Activated CD8-positive, alpha-beta memory T cell treated with anti-CD3 and anti-CD28 coated beads, Interleukin-2, amount 50 U/mL, for 24 hours (primary cell): ENCODE results near the gene MFNG.
A peak's percentile ranks its signal among the peaks of the same experiment; 100 is the strongest.

Source experiments
- DNase-seq: peaks from one replicate; pipeline ENCODE4 v3.0.0-alpha.2; 2020; ENCODE audit errors: extremely low read depth

Gene MFNG

DNA sequence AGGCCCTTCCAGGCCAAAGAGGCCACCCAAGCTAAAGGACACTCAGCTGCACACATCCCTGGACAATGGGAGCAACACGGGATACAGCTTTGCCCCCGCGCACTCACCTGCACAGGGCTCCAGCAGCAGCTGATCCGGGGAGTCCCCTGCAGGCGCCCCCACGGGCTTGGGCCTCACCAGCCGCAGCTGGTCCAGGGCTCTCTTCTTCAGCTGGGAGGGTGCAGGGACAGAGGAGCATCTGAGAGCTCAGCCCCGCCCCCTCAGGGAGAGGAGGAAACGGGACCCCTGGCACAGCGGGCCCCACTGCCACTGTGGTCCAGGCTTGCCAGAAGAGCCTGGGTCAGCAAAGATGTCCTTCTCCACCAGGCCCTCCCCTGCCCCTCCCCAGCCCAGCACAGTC is 7.8 kb upstream of the MFNG start:
- no peak for DNase-seq

DNA sequence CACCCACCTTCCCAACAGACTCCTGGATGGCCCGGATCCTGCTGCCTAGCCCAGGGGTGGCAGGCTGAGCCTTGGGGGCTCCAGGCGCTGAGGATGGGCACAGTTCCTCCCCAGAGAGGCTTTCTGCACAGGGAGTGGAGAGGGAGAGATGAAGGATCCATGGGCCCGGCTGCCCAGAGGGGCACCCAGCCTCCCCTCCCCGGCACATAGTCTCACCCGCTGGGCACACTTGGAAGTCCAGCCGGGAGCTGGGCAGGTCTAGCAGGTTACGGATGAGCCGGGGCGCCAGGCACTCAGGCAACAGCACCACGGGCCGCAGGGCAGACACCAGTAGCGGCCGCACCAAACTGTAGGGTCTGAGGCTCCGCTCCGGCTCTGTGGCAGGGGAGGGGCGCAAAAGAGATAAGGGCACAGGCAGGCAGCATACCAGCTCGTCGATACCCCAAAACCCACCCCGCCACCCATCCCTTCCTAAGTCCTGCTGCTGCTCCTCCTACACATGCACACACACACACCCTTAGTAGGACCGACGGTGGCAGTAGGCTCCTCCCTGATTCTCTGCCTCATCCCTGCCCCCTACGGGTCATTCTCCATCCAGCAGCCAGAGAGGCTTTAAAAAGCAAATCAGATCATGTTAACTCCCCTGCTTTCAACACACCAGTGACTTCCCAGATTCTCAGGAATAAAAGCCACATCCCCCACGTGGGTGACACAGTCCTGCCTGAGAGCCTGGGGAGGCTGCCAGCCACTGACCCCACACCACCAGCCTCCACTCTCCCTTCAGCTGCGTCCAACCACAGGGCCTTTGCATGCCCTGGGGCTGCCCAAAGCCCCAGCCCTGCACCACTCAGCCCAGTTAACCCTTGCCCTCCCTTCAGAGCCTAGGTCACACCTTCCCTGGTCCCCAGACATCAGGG is 6.5 kb upstream of the MFNG start:
- no peak for DNase-seq

DNA sequence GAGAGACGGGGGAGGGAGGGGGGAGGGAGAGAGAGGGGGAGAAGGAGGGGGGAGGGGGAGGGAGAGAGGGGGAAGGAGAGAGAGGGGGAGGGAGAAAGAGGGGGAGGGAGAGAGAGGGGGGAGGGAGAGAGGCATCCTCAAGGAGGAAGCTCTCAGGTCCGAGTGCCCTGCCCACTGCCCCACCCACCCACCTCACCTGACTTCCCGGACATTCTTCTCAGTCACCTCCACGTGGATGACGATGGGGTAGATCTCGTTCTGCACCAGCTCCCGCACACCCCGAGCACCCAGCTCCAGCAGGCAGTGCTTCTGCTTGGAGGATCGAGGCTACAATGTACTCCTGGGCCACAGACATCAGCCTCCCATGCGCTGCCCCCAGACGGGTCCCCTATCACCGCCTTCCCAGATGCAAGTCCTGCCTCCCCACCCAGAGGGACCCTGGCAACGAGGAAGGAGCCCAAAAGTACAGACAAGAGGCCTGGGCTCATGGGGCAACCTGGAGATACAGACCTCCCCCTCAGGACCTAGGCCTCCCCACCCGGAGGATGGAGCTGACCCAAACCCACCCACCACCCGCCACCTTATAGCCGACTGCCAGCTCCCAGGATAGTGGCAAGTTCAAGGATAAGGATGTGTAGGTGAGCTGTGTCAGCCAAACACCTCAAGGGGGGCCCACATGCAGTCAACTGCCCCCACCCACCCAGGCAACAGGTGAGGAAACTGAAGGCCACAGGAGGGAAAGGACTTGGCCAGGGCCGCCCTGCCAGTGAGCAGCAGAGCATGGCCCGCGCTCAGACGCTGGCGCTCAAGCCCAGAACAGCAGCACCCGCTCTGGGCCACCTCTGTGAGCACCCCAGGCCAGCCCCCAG is 5.6 kb upstream of the MFNG start:
- DNase-seq, result no peak

DNA sequence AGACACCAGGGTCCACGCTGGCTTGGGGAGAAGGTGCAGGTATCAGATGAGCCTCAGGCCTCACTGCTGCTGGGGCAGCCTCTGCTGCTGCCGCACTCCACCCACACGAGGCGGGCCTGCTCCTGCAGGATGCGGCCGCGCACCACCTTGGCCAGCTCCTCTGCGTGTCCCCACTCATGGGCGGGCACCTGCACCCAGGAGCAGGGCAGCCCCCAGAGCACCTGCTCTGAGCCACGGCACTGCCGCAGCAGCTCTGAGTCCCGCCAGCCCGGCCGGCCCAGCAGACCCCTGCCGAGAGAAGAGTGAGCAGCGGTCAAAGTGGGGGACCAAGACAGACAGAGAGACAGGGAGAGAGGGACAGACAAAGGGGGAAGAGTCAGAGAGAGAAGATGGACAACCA is 4.9 kb upstream of the MFNG start:
- no peak for DNase-seq

DNA sequence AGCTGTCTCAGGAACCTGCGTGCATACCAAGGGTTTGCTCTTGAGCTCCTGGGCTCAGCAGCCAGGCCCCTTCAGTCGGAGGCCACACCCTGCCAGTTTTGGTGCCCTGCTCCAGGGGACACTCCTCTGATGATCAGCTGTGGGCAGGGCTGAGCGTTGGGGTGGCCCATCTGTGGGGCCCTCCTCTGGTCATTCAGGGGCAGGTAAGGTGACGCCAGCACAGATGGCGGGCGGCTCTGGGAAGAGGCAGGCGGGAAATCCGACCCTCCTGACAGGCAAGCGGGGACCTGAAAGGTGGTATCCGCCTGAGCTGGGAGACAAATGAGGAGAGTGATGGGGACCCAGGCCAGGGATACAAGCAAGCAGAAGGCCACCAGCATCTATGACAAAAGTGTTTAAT is 3.8 kb upstream of the MFNG start:
- DNase-seq, result no peak

DNA sequence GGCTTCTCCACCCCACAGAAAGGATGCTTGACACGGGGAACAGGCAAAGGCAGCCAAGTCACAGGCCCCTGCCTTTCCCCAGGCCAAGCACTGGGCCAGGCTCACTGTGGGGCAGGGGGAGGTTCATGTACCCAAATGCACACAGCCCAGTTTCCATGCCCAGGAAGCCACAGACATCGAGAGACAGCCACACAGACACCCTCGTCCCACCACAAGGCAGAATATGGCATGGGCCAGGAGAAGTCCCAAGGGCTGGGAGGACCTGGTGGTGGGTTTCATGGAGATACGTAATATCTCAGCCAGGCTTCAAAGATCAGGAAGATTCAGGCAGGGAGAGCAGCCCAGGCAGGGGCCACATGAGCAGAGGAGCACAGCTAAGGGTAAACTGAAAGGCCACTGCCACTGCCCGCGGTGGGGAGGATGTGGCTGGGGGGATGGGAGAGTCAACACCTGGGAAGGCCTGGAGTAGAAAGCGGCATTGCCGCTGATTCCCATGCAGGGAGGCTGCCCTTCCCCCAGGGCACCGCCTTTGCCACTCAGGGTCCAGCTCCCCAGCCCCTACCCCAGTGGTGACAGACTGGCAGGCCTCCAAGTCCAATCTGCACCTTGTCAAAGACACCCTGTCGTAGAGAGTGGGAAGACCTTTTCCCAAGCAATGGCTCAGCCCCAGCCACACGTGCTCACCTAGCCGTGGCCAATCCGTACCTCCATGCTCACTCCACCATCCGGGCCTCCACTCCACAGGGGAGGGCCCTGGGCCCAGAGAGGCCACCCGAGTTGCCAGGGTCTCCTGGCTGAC is 2.4 kb upstream of the MFNG start:
- DNase-seq, result no peak

DNA sequence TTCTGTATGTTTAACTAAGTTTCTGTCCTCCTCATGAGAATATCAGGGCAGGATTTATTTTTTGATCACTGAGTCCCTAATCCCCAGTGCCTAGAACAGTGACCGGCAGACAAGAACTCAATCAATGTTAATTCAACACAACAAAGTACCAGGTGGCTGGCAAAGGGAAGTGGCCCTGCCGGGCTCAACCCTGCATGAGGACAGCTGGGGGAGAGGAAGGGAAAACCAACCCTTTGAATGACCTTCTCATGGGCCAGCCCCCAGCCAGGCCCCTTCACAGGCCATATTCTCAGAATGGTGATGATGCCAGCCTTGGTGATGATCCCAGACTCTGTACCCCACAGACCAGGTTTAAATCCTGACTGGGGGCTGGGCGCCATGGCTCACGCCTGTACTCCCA is 1.4 kb upstream of the MFNG start:
- DNase-seq, result no peak

DNA sequence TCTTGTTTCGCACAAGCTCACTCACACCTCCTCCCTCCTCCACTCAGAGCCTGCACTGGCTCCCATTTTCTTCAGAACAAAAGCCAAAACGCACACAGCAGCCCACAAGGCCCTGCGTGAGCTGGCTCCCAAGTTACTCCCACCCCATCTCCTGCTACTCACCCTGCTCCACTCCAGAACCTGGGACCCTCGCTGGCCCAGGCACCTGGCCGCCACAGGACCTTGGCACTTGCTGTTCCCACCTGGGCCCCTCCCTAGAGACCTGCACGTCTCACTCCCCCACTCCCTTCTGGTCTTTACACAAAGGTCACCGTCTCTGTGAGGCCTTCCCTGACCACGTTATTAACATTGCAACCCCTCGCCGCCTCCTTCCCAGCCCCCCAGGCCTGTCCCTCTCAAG is 945 bp upstream of the MFNG start:
- DNase-seq, result no peak

DNA sequence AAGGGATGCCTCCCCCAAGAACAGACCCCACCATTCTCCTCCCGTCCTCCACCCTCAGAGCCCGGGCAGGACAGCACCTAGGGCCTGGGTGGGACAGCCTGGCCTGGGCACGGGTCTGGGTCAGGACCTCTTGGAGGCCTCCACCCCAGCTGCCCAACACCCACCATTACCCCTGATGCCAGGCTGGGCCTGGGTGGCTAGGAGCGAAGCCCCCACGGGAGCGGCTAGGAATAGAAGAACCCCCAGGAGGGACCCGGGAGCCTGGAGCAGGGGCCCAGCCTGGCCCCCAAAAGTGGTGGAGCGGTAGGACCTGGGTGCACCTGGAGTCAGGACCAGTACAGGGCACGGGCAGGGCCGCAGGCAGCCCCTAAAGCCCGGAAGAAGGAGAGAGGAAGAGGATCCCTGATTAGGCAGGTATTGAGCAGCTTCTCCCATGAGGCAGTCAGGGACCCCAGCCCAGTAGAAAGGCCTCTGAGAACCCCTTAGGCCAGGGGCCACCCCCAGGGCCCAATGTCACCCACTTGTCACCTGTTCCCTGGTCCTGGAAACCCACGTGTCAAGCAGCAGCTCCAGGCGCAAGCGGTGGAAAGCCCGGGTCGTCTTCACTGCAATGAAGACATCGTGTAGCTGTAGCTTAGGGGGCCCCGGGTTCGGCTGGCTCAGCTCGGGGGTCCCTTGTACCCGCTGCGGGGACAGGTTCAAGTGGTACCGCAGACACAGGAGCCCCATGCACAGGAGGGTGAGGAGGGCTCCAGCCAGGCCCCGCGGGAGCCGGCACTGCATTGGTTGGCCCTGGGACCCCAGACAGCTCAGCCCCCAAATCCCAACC is 575 bp downstream of the MFNG start:
- no peak for DNase-seq

DNA sequence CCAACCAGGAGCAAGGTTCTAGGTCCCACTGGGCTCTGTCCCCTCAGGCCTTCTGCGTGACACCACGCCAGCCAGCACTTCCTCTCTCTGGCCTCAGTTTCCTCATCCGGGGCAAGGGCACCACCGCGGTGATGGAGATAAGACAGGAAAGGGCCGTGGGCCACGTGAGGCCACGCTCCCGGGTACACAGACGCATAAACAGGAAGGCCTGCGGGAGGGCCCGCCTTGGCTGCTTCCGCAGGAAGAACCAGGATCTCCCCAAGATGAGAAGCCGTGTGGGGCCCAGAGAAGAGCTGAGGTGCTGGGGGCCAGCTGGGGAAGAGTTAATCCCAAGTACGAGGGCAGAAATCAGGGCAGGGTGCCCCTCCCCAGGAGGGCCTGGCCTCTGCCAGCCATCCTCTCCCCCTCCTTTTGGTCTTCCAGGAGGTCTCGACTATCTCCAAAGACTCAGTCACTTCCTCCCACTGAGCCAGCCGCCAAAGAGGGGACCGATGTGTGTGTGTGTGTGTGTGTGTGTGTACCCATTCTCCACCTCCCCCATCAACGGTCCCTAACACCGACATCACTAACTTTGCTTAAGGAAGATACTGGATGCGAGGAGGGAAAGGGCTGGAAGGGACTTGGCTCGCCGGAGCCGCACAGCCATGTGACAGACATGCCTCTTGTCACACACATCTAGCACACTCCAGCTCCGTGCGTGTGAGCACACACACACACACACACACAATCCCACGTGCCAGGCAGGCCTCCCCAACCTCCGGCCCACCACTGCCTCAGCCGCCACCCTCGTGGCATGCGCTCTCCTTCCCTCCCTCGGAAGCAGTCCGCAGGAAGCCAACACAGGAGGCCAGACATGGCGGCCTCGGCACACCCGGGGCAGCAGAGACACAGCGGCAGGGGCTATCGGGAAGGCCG is 1.4 kb downstream of the MFNG start:
- DNase-seq, result peak; percentile 64

DNA sequence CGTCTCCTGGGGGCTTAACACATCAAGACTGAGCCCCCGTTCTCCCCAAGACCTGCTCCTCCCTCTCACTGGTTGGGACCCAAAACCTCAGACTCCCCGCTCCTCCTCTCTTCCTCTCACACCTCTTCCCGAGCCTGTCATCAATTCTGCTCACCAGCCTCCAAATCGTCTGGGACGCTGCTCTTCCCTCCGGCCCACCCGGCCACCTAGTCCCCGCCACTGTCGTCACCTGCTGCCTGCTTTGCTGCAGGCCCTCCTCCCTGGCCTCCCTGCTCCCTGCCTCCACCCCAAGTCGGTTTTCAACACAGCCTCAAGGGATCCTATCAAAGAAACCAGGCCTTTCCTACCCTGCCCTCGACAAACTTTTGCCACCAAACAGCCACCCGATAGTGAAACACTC is 3.1 kb downstream of the MFNG start:
- DNase-seq, result no peak

DNA sequence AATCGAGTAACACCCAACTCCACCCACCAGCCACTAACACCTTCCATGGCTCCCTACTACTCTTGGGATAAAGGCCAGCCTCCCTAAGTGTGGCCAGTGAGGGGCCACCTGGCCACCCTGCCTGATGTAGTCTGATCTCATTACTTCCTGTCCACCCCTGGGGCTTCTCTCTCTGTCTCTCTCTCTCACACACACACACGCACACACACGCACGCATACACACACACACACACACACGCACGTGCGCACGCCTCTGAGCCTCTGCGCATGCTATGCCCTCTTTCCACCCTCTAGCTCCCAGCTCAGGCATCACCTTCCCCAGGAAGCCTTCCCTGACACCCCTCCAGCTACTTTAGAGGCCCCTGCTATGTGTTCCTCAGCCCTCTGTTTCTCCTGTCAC is 3.9 kb downstream of the MFNG start:
- no peak for DNase-seq

DNA sequence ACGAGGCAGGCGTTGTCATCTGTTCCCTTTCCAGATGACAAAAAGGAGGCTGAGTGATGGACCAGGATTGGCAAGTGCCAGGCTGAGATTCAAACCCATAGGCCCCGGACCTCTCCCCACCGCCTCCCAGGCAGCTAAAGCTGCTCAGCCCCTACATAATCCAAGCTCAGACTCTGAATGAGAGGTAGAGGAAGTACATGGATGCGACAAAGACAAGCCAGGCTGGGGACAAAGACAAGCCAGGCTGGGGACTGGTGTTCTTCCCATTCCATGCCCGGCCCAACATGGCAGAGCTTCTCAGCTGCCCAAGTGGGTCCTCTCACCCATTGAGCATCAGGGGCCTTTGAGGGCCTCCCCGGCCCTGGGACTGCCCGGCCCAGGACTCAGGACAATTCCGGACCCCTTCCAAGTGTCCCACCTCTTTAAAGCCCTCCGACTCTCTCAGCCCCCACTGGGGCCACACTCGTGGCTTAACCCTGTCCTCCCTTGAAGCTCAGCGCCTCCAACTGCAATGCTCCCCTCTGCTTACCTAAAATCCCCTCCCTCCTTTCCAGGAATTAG is 4.8 kb downstream of the MFNG start:
- DNase-seq, result no peak

DNA sequence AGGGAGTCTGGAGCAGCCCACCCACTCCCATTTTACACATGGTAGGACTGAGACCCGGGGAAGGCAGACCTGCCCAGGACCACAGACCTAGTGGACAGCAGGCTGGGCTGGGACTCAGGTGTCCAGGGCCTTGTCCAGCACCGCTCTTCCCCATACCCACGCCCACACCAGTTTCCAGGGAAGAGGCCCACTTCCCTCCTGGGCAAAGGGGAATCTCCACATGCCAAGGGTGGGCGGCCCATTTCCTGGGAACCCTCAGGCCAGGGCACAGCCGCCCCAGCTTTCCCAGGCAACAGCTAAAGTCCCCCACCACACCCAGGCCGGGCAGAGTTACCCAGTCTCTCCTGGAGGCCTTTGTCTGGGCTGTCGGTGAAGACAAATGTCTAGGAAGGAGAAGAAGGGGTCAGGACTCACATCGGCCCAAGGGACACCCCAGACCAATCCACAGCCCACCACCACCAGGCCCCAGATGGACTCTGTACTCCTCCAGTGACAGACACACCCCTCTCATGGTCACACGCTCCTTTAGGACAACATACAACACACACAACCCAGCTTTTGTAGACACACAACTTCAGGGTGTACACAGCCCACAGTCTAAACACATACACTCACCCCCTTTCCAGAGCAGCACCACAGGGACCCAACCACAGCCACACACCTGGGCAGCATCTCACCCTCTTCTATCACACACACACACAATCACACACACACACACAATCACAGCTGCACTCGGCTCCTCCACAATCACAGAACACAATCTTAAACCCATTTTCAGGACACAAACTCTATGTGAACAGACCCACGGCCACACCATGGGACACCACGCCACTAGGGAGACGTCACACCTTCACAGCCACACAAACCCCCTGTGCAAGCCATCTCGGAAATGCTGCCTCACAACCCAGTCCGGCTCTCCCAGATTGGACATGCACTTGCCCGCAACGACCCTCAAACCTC is 5.5 kb downstream of the MFNG start:
- DNase-seq, result no peak

DNA sequence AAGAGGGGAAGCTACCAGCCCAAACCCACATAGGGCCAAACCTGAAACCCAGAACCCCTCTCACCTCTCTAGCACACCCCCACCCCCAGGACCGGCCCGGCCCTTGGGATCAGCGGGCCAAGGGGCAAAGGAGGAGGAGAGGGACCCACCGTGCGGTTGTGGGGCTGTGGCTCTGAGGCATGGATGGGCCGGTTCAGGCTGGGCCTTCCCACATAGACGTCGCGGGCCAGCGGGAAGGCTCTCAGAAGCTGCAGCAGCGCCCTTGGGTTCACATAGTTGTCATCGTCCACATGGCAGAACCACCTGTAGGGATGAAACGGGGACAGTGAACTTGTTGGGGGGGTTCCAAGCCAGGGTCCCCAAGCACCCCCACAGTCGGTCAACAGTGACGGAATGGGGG is 7.0 kb downstream of the MFNG start:
- DNase-seq, result no peak

DNA sequence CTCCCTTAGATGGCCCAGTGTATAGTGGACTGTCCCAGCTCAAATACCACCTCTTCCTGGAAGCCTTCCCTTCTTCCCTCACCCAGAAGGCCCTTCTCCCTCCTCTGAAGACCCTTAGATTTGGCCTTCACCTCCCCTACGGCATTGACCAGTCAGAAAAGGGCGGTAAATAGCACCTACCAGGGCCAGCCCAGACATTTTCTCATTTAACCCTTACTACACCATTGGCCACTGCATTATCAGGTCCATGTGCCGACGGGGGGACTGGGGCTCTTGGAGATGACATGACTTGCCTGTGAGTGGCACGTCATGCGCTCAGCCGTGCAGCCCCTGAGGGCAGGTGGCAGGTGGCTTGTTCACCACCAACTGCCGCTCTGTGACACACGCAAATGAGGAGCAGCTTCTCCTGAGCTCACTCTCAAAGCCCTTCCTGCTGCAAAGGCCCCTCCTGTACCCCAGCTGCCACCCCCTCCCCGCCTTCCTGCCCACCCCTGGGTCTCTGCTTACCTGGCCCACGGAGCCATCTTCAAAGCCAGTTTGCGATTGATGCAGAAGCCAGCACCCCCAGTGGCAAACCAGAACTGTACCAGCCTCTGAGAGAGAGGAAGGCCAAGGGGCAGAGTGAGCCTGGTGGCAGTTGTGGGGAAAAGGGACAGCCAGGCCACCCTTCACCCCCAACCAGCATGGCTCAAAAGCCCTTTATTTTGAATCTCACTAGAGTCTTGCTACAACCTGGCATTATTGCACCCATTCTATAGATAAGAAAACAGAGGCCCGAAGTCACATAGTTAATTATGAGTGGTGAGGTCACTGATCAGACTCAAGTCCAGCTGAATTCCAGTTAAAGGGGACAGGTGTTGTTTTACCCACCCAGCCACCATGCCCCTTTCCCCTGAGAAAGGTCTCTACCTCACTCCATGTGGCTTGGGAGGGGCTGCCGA is 9.5 kb downstream of the MFNG start:
- DNase-seq, result no peak

DNA sequence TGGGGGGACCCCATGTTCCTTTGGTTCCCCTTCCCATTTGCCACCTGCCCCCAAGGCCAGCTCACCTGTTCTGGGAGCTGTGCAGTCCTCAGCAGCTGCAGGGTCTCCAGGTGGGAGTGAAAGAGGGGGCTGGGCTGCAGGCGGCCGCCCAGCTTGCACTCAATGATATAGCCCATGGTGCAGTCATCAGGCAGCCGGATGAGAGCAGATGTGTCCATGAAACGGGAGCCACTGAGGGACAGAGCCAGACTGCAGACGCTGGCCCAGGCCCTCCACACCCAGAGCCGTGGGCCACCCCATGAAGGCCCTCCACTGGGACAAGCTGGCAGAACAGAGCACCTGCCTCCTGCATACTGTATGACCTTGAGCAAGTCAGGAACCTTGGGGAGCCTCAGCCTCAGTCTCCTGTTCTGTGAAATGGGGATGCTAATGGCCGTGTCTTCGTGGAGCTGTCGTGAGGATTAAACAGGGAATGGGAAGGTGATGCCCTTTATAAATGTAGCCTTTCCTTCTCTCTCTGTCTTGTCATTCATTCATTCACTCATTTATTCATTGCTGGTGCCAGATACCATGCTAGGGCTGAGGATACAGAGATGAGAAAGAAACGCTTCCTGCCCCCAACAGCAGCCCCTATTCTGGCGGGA is 11.6 kb downstream of the MFNG start:
- DNase-seq, result no peak
